SK-N-SH treated with all-trans-retinoic acid at 6 μM for 48 hours (cell line): Measurements from ENCODE around the gene C9orf50.

Experiments
- ATAC-seq: fragments of 200-7000 bp; cut with Tn5 transposase; 3 replicates; pipeline ENCODE4 v1.9.1; 2020; ENCODE audit warnings: mild to moderate bottlenecking, moderate library complexity
- ARNTL ChIP-seq: fragments of 450-650 bp; formaldehyde crosslinking; IDR thresholded peaks from 2 replicates; pipeline ENCODE4 v1.5.0; 2020; ENCODE audit warnings: low read depth, mild to moderate bottlenecking, moderate library complexity, borderline replicate concordance
- BACH2 ChIP-seq: fragments of 250-450 bp; sonication (Bioruptor Pico); IDR thresholded peaks from 2 replicates; pipeline ENCODE4 v1.9.0; 2021; ENCODE audit warnings: mild to moderate bottlenecking, borderline replicate concordance
- CREB5 ChIP-seq: fragments of 250-450 bp; sonication (Bioruptor Pico); IDR thresholded peaks from 2 replicates; pipeline ENCODE4 v1.5.1; 2020; ENCODE audit warnings: low read depth, mild to moderate bottlenecking, moderate library complexity
- CSDC2 ChIP-seq: fragments of 250-450 bp; sonication (Bioruptor Pico); IDR thresholded peaks from 2 replicates; pipeline ENCODE4 v1.5.0; 2020; ENCODE audit warnings: mild to moderate bottlenecking, moderate library complexity
- CSRNP3 ChIP-seq: fragments of 250-450 bp; sonication (Bioruptor Pico); IDR thresholded peaks from 2 replicates; pipeline ENCODE4 v1.5.1; 2021; ENCODE audit warnings: mild to moderate bottlenecking, moderate library complexity
- ESRRG ChIP-seq: fragments of 250-450 bp; sonication (Bioruptor Pico); IDR thresholded peaks from 2 replicates; pipeline ENCODE4 v1.6.1; 2021; ENCODE audit warnings: mild to moderate bottlenecking
- GLIS3 ChIP-seq: fragments of 250-450 bp; sonication (Bioruptor Pico); IDR thresholded peaks from 2 replicates; pipeline ENCODE4 v1.5.0; 2020; ENCODE audit warnings: mild to moderate bottlenecking, moderate library complexity
- OSR1 ChIP-seq: fragments of 250-450 bp; sonication (Bioruptor Pico); IDR thresholded peaks from 2 replicates; pipeline ENCODE4 v1.8.0; 2022; ENCODE audit warnings: moderate library complexity, mild to moderate bottlenecking, inconsistent platforms
- PPARA ChIP-seq: fragments of 250-450 bp; sonication (Bioruptor Pico); IDR thresholded peaks from 2 replicates; pipeline ENCODE4 v1.5.0; 2020; ENCODE audit warnings: mild to moderate bottlenecking, borderline replicate concordance
- RARB ChIP-seq: fragments of 250-450 bp; sonication (Bioruptor Pico); IDR thresholded peaks from 2 replicates; pipeline ENCODE4 v1.8.0; 2021; ENCODE audit warnings: mild to moderate bottlenecking, moderate library complexity
- SNAI2 ChIP-seq: fragments of 250-450 bp; sonication (Bioruptor Pico); IDR thresholded peaks from 2 replicates; pipeline ENCODE4 v1.5.0; 2020; ENCODE audit warnings: mild to moderate bottlenecking, moderate library complexity
- TCF4 ChIP-seq: fragments of 250-450 bp; sonication (Bioruptor Pico); IDR thresholded peaks from 2 replicates; pipeline ENCODE4 v1.8.0; 2021; ENCODE audit warnings: mild to moderate bottlenecking, moderate library complexity, borderline replicate concordance
- TOX ChIP-seq: fragments of 250-450 bp; sonication (Bioruptor Pico); IDR thresholded peaks from 2 replicates; pipeline ENCODE4 v1.8.0; 2021; ENCODE audit warnings: mild to moderate bottlenecking, moderate library complexity, borderline replicate concordance
- ZFP3 ChIP-seq: fragments of 250-450 bp; sonication (Bioruptor Pico); IDR thresholded peaks from 2 replicates; pipeline ENCODE4 v1.5.0; 2020; ENCODE audit warnings: mild to moderate bottlenecking, moderate library complexity
- ZNF565 ChIP-seq: fragments of 450-650 bp; formaldehyde crosslinking; conservative IDR thresholded peaks from 2 replicates; pipeline ENCODE4 v1.5.0; 2020; ENCODE audit warnings: low read depth, mild to moderate bottlenecking, moderate library complexity
- ZNF70 ChIP-seq: fragments of 450-650 bp; formaldehyde crosslinking; IDR thresholded peaks from 2 replicates; pipeline ENCODE4 v1.5.0; 2020; ENCODE audit warnings: mild to moderate bottlenecking, moderate library complexity
- ZNF8 ChIP-seq: fragments of 450-650 bp; formaldehyde crosslinking; IDR thresholded peaks from 2 replicates; pipeline ENCODE4 v1.5.0; 2020; ENCODE audit warnings: mild to moderate bottlenecking, moderate library complexity
- TF ChIP-seq, protein P1 (sequence below): fragments of 250-450 bp; sonication (Bioruptor Pico); IDR thresholded peaks from 2 replicates; pipeline ENCODE4 v1.8.0; 2020; ENCODE audit warnings: mild to moderate bottlenecking, moderate library complexity, borderline replicate concordance
- TF ChIP-seq, protein P2 (sequence below): fragments of 250-450 bp; sonication (Bioruptor Pico); IDR thresholded peaks from 2 replicates; pipeline ENCODE4 v1.8.0; 2021; ENCODE audit warnings: low read depth, mild to moderate bottlenecking, moderate library complexity, borderline replicate concordance

Gene C9orf50

GRCh38 chr9:129611307-129611800, 9.5 kb downstream of the C9orf50 start:
- TF ChIP-seq OSR1 (CRISPR knock-in tag) (no peak), ZFP3 (CRISPR knock-in tag) (no peak), CSRNP3 (CRISPR knock-in tag) (no peak), TCF4 (no peak), ZNF565 (CRISPR knock-in tag) (no peak), ESRRG (CRISPR knock-in tag) (no peak), PPARA (CRISPR knock-in tag) (no peak), SNAI2 (no peak), CSDC2 (CRISPR knock-in tag) (no peak)
- TF ChIP-seq, protein P1, sequence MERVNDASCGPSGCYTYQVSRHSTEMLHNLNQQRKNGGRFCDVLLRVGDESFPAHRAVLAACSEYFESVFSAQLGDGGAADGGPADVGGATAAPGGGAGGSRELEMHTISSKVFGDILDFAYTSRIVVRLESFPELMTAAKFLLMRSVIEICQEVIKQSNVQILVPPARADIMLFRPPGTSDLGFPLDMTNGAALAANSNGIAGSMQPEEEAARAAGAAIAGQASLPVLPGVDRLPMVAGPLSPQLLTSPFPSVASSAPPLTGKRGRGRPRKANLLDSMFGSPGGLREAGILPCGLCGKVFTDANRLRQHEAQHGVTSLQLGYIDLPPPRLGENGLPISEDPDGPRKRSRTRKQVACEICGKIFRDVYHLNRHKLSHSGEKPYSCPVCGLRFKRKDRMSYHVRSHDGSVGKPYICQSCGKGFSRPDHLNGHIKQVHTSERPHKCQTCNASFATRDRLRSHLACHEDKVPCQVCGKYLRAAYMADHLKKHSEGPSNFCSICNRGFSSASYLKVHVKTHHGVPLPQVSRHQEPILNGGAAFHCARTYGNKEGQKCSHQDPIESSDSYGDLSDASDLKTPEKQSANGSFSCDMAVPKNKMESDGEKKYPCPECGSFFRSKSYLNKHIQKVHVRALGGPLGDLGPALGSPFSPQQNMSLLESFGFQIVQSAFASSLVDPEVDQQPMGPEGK (CRISPR knock-in tag) = no peak
- peak; percentile 9 for ATAC-seq

DNA sequence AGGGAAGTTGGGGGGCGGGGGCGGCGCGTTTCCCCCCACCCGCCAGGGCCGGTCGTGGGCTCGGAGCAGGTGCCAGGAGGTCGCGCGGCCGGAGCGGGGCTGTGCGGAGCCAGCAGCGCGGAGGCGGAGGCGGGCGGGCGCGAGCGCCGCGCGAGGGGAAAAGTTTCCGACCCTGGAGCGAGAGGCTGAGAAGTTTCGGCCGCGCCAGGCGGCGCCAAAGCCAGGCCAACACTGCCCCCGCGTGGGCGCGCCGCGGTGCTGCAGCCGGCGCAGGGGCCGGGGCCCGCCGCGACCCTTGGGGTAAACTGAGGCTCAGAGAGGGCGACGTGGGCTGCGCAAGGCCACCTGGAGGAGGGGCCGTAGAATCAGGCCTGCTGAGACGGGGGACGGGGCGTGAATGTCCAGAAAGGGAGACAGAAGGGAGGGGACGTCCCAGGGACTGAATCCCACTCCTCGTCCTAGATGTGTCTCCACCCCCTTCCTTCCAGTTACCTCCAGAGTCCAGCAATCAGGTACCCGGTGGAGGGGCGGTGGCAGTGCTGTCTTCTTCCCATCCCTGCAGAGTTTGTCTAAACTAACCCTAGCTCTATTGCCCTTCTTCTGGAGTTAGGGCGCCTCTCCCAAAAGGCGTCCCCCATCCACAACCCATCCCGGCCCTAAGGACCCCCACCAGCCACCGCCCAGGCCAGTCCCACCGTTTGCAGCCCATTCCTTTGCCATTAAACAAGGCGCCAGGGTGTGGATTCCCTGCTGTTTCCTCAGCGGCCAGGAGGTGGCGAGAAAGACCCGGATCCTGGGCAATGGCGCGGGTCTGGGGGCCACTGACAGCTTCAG, 10.2 kb downstream of the C9orf50 start:
- TF ChIP-seq RARB (CRISPR knock-in tag) (no peak), GLIS3 (no peak), SNAI2 (no peak), CSDC2 (CRISPR knock-in tag) (no peak), ZNF70 (CRISPR knock-in tag) (no peak), ZNF565 (CRISPR knock-in tag) (no peak), ESRRG (CRISPR knock-in tag) (no peak), ZNF8 (CRISPR knock-in tag) (no peak), ZFP3 (CRISPR knock-in tag) (no peak), ARNTL (CRISPR knock-in tag) (no peak), TOX (CRISPR knock-in tag) (no peak), PPARA (CRISPR knock-in tag) (no peak)
- TF ChIP-seq, protein P1 (CRISPR knock-in tag) = no peak
- ATAC-seq = peak; percentile 79

DNA sequence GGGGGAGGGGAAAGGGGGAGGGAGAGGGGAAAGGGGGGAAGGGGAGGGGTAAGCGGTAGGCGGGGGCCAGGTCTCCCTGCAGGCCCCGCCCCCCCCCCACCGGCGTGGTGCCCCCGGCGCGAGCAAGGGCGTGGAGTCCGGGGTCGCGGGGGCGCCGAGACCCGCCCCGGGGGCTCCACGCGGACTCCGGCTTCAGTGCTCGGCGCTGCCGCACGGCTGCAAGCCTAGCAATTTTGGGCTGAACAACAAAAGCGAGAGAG, 10.8 kb downstream of the C9orf50 start:
- no peak for ATAC-seq
- TF ChIP-seq BACH2 (CRISPR knock-in tag) = no peak
- TF ChIP-seq ZFP3 (CRISPR knock-in tag) = no peak
- no peak for TF ChIP-seq ZNF8 (CRISPR knock-in tag)
- no peak for TF ChIP-seq GLIS3
- TF ChIP-seq TOX (CRISPR knock-in tag) = no peak
- no peak for TF ChIP-seq OSR1 (CRISPR knock-in tag)
- no peak for TF ChIP-seq RARB (CRISPR knock-in tag)
- no peak for TF ChIP-seq CSDC2 (CRISPR knock-in tag)
- TF ChIP-seq, protein P2, sequence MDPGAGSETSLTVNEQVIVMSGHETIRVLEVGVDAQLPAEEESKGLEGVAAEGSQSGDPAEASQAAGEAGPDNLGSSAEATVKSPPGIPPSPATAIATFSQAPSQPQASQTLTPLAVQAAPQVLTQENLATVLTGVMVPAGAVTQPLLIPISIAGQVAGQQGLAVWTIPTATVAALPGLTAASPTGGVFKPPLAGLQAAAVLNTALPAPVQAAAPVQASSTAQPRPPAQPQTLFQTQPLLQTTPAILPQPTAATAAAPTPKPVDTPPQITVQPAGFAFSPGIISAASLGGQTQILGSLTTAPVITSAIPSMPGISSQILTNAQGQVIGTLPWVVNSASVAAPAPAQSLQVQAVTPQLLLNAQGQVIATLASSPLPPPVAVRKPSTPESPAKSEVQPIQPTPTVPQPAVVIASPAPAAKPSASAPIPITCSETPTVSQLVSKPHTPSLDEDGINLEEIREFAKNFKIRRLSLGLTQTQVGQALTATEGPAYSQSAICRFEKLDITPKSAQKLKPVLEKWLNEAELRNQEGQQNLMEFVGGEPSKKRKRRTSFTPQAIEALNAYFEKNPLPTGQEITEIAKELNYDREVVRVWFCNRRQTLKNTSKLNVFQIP (CRISPR knock-in tag) = no peak

- no peak for ATAC-seq
- TF ChIP-seq RARB (CRISPR knock-in tag) (no peak), TCF4 (no peak), ZFP3 (CRISPR knock-in tag) (no peak), CREB5 (no peak), PPARA (CRISPR knock-in tag) (no peak)
- TF ChIP-seq, protein P1 (CRISPR knock-in tag) = no peak
These were observed 11.3 kb downstream of the C9orf50 start for GRCh38 chr9:129609486-129610212.
